ENCODE results near the gene WWOX. TPM values are rescaled to one million over a fixed set of nuclear protein-coding genes. Genes with fewer than 3 reads are reported as not detected.

Gene WWOX
- total RNA-seq, 2 donors from 2014 or later: 30.0 to 35.4 TPM

DNA sequence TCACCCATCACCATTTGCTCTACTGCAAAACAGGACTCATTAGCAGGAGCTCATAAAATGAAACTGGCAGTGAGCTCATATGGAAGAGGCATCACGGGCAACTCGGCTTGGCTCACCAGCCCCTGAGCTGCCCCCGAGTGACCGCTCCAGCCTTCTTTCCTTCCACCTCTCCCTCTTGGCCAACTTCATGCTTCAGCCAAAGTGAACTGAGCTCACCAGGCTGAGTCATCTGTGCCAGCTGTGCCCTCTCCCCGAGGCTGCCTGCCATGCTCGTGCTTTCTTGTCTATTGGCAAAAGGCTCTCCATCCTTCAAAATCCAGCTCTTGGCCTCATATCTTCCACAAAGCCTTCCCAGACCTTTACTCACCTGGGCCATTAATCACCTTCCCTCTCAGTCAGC lies 391.4 kb downstream of the WWOX start:
- TF ChIP-seq, protein P1, sequence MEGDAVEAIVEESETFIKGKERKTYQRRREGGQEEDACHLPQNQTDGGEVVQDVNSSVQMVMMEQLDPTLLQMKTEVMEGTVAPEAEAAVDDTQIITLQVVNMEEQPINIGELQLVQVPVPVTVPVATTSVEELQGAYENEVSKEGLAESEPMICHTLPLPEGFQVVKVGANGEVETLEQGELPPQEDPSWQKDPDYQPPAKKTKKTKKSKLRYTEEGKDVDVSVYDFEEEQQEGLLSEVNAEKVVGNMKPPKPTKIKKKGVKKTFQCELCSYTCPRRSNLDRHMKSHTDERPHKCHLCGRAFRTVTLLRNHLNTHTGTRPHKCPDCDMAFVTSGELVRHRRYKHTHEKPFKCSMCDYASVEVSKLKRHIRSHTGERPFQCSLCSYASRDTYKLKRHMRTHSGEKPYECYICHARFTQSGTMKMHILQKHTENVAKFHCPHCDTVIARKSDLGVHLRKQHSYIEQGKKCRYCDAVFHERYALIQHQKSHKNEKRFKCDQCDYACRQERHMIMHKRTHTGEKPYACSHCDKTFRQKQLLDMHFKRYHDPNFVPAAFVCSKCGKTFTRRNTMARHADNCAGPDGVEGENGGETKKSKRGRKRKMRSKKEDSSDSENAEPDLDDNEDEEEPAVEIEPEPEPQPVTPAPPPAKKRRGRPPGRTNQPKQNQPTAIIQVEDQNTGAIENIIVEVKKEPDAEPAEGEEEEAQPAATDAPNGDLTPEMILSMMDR (conservative IDR thresholded peaks at IDR 0.05): no peak
- Histone ChIP-seq H3K9me3 (ENCODE audit: control insufficient read depth, low read length) (peaks cover 16% of the 10 kb centered on the region), H3K4me1 (ENCODE audit: control insufficient read depth, insufficient read depth, low read length) (no peaks in the 10 kb centered on the region), H3K27ac (ENCODE audit: low read depth, low read length) (no peak overlapping the region), H3K9ac (ENCODE audit: extremely low read depth, low read length, poor library complexity, severe bottlenecking) (no peak overlapping the region), H3K27me3 (ENCODE audit: control insufficient read depth, insufficient read depth, low read length, poor library complexity, severe bottlenecking) (no peaks in the 10 kb centered on the region), H3K36me3 (ENCODE audit: control insufficient read depth, insufficient read depth, low read length) (no peaks in the 10 kb centered on the region), H3K4me3 (ENCODE audit: low read length) (no peak overlapping the region)
- Mint-ChIP-seq H3K27ac (no peak overlapping the region), H3K27me3 (ENCODE audit: insufficient read depth) (peaks cover 1% of the 10 kb centered on the region), H3K36me3 (ENCODE audit: low read depth) (no peaks in the 10 kb centered on the region), H3K4me3 (no peak overlapping the region), H3K4me1 (peaks cover 11% of the 10 kb centered on the region), H3K9me3 (peaks cover 1% of the 10 kb centered on the region)
- 97 to 100% methylated on average over 4 to 6 of the region's 6 CpGs for WGBS, 2 experiments (ENCODE audit: insufficient coverage in 1 of 2, insufficient read length in 1 of 2)
- no peak for DNase-seq

DNA sequence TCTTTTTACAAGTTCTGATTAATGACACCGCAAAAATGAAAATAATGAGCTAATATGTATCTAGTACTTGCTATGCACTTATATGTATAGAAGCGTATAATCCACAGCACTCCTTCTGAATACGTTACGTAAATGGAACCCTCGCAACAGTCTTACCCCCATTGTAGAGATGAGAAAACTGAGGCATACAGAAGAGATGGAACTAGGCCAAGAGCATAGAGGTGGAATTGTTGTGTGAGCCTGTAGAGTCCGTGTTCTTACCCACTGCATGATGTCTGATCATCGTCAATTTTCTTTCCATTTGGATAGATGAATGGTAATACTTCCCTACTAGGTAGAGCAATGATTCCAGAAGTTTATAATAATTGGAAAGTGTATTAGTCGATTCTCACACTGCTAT lies 394.1 kb downstream of the WWOX start:
- Mint-ChIP-seq H3K4me3 (no peak overlapping the region), H3K27ac (no peak overlapping the region), H3K36me3 (ENCODE audit: low read depth) (no peaks in the 10 kb centered on the region), H3K9me3 (no peaks in the 10 kb centered on the region), H3K27me3 (ENCODE audit: insufficient read depth) (no peaks in the 10 kb centered on the region), H3K4me1 (peaks cover 11% of the 10 kb centered on the region)
- Histone ChIP-seq H3K9me3 (ENCODE audit: control insufficient read depth, low read length) (peaks cover 5% of the 10 kb centered on the region), H3K4me3 (ENCODE audit: low read length) (no peak overlapping the region), H3K9ac (ENCODE audit: extremely low read depth, low read length, poor library complexity, severe bottlenecking) (no peak overlapping the region), H3K36me3 (ENCODE audit: control insufficient read depth, insufficient read depth, low read length) (no peaks in the 10 kb centered on the region), H3K27me3 (ENCODE audit: control insufficient read depth, insufficient read depth, low read length, poor library complexity, severe bottlenecking) (no peaks in the 10 kb centered on the region), H3K27ac (ENCODE audit: low read depth, low read length) (no peak overlapping the region), H3K4me1 (ENCODE audit: control insufficient read depth, insufficient read depth, low read length) (no peaks in the 10 kb centered on the region)
- no peak for DNase-seq
- TF ChIP-seq, protein P1 (conservative IDR thresholded peaks at IDR 0.05): no peak
- 91 to 100% methylated on average over 1 to 8 of the region's 8 CpGs for WGBS, 2 experiments (ENCODE audit: insufficient coverage in 1 of 2, insufficient read length in 1 of 2)

DNA sequence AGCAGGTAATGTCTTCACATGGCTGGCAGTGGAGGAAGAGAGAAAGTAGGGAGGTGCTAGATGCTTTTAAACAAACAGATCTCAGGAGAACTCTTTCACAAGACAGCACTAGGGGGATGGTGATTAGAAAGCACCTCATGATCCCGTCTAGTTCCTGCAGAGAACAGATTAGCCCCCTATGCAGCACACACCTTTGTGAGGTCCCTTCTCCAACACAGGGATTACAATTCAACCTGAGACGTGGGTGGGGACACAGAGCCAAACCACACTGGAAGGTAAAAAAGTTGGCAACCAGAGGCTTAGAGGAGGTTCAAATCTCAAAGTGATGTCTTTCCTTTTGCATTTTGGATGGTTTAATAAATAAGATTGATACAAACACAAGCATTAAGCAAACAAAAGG lies 394.7 kb downstream of the WWOX start:
- peaks cover 11% of the 10 kb centered on the region for H3K4me1 Mint-ChIP-seq
- DNase-seq: peak; percentile 54
- no peaks in the 10 kb centered on the region for H3K9me3 Mint-ChIP-seq
- H3K27me3 ChIP-seq (ENCODE audit: control insufficient read depth, insufficient read depth, low read length, poor library complexity, severe bottlenecking): no peaks in the 10 kb centered on the region
- no peak overlapping the region for H3K4me3 ChIP-seq (ENCODE audit: low read length)
- H3K36me3 Mint-ChIP-seq (ENCODE audit: low read depth): no peaks in the 10 kb centered on the region
- H3K27me3 Mint-ChIP-seq (ENCODE audit: insufficient read depth): no peaks in the 10 kb centered on the region
- TF ChIP-seq, protein P1 (conservative IDR thresholded peaks at IDR 0.05): no peak
- no peaks in the 10 kb centered on the region for H3K36me3 ChIP-seq (ENCODE audit: control insufficient read depth, insufficient read depth, low read length)
- 63% methylated on average over 2 of the region's 2 CpGs; no CpG with 5 or more reads in 1 of the 2 experiments for WGBS, 2 experiments (ENCODE audit: insufficient coverage in 1 of 2, insufficient read length in 1 of 2)
- H3K9ac ChIP-seq (ENCODE audit: extremely low read depth, low read length, poor library complexity, severe bottlenecking): no peak overlapping the region
- H3K9me3 ChIP-seq (ENCODE audit: control insufficient read depth, low read length): no peaks in the 10 kb centered on the region
- H3K27ac ChIP-seq (ENCODE audit: low read depth, low read length): no peak overlapping the region
- no peaks in the 10 kb centered on the region for H3K4me1 ChIP-seq (ENCODE audit: control insufficient read depth, insufficient read depth, low read length)
- no peak overlapping the region for H3K4me3 Mint-ChIP-seq
- H3K27ac Mint-ChIP-seq: no peak overlapping the region

Measured in endodermal cell (in vitro differentiated cells).